Kasumi-1 (cell line): ENCODE measurements around the gene PLA2G4B.

Experiments
- DNase-seq, 2 experiments: peaks; one replicate each; lab custom pipeline; 2025; lab: John Stamatoyannopoulos, UW

Gene PLA2G4B

DNA sequence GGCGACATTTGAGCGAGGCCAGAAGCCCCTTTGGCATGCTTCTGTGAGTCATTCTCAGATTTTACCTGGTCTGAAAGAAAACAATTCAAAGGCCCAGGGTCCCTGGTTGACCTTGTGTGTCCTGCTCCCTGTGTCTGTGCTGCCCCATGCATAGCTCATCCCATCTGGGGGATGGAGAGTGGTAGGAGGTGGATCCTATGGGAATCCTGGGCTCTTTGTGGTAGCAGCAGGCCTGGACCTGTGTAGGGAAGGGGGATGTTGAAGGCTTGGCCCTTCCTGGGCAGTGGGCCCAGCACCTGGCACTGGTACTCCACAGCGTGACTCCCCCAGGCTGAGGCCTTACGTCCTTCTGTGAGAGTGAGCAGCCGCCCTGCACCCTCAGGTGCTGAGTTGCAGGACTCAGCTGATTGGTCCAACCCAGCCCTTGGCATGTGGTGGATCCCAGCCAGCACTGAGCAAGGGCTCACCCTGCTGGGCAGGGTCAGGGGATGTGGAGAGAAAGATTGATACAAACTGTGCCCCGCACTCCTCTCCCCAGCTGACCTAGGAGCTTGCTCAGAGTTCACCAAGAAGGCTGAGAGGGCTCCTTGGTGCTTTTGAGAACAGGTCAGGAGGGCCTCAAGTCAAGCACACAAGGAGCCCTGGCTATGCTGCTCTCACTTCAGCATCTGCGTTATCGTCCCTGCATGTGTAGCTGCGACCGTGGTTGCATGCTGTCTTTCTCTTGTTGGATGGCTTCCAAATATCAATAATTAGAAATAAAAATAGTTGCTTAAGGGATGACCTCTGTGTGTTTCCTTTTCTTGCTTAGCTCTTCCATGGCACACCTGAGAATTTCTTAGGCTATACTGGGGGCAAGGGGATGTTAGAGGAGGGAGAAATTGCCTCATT, 32.1 kb upstream of the PLA2G4B start:
- no peak for DNase-seq

DNA sequence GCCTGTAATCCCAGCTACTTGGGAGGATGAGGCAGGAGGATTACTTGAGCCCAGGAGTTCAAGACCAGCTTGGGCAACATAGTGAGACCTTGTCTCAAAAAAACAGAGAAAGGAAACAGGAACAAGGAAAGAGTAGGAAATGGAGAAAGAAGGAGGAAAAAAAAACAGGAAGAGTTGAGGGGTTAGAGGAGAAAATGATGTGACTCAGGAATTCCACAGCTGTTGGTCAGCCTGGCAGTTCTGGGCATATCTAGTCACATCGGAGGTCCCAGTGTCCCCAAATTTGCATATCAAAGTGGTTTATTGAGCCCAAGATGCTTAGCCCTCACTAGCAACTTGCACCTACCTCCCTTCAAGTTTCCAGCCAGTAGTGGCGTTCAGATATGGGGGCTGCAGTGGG, 29.5 kb upstream of the PLA2G4B start:
- DNase-seq = no peak

- no peak for DNase-seq
Observed at GRCh38 chr15:41809526-41810220, 29.0 kb upstream of the PLA2G4B start.

GRCh38 chr15:41810651-41811431, 27.8 kb upstream of the PLA2G4B start:
- DNase-seq = no peak

DNA sequence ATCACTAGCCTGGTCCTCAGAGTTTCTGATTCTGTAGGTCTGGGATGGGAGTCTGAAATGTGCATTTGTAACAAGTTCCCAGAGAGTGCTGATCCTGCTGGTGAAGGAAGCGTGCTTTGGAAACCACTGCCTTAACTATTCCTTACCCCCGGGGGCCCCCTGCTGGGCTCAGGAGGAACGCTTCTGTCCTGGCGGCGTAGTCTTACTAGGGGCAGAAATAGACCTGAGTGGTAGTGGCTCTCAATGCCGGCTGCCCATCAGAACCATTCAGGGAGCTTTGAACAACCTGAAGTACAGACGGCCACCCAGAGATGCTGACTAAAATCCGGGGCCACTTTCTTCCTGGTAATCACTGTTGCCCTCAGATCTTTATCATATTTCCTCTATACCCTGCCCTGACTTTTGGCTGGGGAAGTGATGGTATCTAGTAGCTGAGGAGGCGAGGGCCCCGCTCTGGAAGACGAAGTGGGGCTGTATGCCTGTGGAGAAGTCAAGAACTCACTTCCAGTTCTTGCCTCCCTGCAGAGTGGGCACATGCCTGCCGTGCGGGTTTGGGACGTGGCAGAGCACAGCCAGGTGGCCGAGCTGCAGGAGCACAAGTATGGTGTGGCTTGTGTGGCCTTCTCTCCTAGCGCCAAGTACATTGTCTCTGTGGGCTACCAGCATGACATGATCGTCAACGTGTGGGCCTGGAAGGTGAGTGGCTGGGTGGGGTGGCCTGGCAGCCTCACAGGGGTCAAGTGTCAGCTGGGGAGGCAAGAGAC, 27.0 kb upstream of the PLA2G4B start:
- DNase-seq = peak; percentile 57 to 62

- no peak for DNase-seq
Observed at GRCh38 chr15:41812820-41813375, 25.7 kb upstream of the PLA2G4B start.

DNA sequence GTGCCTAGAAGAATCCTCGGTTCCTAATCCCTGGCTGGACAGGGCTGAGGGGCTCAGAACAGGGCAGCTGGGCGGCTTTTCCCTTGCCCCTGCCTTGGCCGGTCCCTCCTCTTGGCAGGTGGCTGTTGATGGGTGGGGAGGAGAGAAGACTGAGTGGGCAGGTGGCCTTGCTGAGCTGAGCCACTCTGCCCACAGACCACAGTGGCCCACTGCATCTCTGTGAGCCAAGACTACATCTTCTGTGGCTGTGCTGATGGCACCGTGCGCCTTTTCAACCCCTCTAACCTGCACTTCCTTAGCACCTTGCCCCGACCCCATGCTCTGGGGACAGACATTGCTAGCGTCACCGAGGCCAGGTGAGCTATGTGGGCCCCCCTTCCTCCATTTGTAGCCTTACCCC, 25.2 kb upstream of the PLA2G4B start:
- DNase-seq = no peak

DNA sequence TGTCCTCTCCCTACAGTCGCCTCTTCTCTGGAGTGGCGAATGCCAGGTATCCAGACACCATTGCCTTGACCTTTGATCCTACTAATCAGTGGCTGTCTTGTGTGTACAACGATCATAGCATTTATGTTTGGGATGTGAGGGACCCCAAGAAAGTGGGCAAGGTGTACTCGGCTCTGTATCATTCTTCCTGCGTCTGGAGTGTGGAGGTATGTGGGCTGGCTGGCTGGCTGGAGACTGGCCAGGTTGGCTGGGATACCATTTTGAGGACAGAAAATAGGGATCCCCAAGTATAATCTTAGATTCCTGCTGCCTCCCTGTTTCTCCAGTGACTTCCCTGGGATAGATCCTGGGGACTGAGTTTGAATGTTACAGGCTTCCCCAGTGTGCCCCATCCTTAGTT, 24.1 kb upstream of the PLA2G4B start:
- DNase-seq = no peak

DNA sequence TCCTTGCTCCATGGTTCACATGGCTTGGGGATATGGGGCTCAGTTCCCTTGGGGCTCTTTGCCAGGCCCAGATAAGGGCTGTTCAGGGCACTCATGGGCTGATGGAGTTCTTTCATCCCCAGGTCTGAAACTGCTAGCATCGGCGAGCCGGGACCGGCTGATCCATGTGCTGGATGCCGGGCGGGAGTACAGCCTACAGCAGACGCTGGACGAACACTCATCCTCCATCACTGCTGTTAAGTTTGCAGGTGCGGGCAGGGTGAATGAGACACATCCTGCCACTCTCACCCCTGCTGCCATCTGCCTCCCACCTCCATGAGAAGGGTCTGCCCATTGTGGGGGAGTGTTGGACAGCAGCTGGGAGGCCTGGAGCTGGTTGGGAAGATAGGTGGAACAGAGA, 21.9 kb upstream of the PLA2G4B start:
- no peak for DNase-seq

DNA sequence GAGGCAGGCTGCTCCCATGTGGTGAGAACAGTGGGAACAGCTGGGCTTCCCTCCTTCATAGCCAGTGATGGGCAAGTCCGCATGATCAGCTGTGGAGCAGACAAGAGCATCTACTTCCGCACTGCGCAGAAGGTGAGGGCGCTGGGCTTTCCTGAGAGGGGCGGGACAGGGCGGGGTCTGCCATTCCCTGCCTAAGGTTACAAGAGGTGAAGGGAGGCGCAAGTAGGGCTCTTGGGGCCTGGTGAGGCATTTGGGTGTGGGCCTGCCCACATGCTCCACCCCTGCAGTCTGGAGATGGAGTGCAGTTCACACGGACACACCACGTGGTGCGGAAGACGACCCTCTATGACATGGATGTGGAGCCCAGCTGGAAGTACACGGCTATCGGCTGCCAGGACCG, 21.3 kb upstream of the PLA2G4B start:
- no peak for DNase-seq

DNA sequence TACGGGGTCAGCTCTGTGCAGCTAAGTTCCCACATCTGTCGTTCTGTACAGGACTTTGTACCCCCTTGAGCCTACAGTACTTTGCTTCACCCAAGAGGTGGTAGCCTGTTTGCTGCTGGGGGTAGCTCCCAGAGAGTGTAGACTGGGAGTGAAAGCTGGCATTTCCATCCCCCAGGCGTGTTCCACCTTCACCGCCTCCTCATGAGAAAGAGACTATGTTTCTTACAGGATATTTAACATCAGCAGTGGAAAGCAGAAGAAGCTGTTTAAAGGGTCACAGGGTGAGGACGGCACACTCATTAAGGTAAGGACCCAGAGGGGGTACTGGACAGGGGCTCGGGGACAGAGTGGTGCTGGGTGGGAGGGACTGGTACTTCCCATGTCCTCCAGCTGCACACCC, 20.9 kb upstream of the PLA2G4B start:
- no peak for DNase-seq

- no peak for DNase-seq
Observed at GRCh38 chr15:41819455-41820050, 19.1 kb upstream of the PLA2G4B start.

- DNase-seq = no peak
Observed at GRCh38 chr15:41820791-41821423, 17.7 kb upstream of the PLA2G4B start.

- no peak for DNase-seq
Observed at GRCh38 chr15:41821831-41822230, 16.8 kb upstream of the PLA2G4B start.

DNA sequence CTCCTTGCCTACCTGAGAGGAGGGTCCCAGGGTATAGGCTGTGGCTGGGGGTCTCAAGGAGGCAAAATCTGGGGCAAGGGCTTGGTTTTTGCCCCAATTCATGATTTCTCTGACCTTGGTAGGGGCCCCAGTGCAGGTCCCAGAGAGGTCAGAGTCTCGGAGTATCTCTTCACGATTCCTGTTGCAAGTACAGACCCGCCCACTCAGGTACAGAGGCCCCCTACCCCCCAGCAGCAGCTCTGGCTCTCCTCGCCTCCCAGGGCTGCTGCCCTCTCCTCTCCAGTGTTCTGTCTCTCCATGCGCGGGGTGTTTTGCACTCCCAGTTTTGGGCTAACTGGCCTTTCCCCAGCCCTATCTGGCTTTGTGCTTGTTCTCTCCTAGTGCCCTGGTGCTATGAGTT, 16.2 kb upstream of the PLA2G4B start:
- DNase-seq = no peak

- no peak for DNase-seq
Observed at GRCh38 chr15:41822957-41823356, 15.7 kb upstream of the PLA2G4B start.

DNA sequence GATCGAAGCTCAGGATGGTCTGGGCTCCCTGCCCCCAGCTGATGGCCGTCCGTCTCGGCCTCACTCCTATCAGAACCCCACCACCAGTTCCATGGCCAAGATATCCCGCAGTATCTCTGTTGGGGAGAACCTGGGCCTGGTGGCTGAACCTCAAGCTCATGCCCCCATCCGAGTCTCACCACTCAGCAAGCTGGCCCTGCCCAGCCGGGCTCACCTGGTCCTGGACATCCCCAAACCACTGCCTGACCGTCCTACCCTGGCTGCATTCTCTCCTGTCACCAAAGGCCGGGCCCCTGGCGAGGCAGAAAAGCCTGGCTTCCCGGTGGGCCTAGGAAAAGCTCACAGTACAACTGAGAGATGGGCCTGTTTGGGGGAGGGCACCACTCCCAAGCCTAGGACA, 15.1 kb upstream of the PLA2G4B start:
- DNase-seq = no peak

DNA sequence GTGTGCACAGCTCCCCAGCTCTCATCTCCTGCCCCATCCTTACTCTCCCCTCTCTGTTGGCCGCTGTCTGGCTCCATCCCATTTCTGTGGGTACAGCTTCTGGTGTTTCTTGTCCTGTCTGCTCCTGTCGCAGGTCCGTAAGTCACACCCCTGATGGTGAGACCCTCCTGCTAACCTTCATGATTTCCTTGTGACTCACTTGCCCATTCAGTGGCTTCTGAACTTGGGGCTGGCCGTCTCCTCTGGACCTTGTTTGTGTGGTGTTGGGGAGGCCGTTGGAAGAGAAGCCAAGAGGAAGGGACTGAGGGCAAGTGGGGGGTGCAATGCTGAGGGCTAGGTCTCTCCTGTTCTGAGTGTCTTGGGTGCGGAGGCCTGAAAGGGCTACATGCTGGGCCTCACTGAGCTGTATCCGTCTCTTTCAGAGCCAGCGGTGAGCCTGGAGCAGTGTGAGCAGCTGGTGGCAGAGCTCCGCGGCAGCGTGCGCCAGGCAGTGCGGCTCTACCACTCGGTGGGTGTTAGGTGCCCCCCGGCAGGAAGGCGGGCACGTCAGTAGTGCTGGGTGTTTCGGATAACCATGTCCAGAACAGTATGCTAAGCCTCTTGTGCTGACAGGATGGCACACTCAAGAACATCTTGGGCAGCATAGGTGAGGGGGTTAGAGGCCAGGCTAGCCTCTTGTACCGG, 14.4 kb upstream of the PLA2G4B start:
- DNase-seq = no peak

- no peak for DNase-seq
Observed at GRCh38 chr15:41825145-41825544, 13.5 kb upstream of the PLA2G4B start.
